Adipocyte (in vitro differentiated cells): ENCODE data around the gene C9.
"Not testable (repeated sequence)": the region's sequence is repeated elsewhere in the genome, so short reads cannot be mapped to it uniquely, and the experiment has no call there.

Source experiments
- DNase-seq: peaks from one replicate; pipeline ENCODE4 v3.0.0-alpha.2; 2015; ENCODE audit warnings: low read depth
- H3K27me3 ChIP-seq: replicated peaks from 2 replicates; pipeline ENCODE4 v1.7.0; 2013; ENCODE audit warnings: mild to moderate bottlenecking, low read length, moderate library complexity; ENCODE audit not compliant: control insufficient read depth, insufficient read depth
- H3K36me3 ChIP-seq: 2 replicates; pipeline ENCODE4 v1.7.0; 2013; ENCODE audit warnings: low read length, mild to moderate bottlenecking, moderate library complexity; ENCODE audit not compliant: control insufficient read depth, insufficient read depth, severe bottlenecking
- H3K4me1 ChIP-seq: 2 replicates; pipeline ENCODE4 v1.7.0; 2013; ENCODE audit warnings: mild to moderate bottlenecking, low read length, moderate library complexity; ENCODE audit not compliant: control insufficient read depth, insufficient read depth
- H3K4me3 ChIP-seq: 2 replicates; pipeline ENCODE4 v1.7.0; 2013; ENCODE audit warnings: mild to moderate bottlenecking, low read length, moderate library complexity
- H3K9ac ChIP-seq: 2 replicates; pipeline ENCODE4 v1.7.0; 2013; ENCODE audit warnings: mild to moderate bottlenecking, low read length, moderate library complexity
- H3K9me3 ChIP-seq: 2 replicates; pipeline ENCODE4 v1.7.0; 2013; ENCODE audit warnings: mild to moderate bottlenecking, low read length, moderate library complexity; ENCODE audit not compliant: control insufficient read depth

The C9 gene

DNA sequence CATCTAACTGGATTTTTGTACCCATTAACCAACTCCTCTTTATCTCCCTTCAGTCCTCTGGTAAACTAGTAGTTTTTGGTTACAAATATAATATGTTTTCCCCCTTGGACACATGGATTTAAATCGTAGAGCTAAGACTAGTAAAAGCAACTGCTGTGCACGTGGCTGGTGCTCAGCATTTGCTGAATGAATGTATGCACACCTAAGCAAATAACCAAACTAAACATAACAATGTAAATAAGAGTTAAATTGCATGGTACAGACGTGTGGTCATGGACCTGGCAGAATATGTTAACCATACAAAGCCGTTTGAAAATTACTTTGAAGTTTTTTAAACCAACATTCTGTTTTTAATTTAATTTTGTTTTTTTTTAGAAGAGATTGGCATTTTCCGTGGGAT, 79.7 kb downstream of the C9 start:
- H3K27me3 ChIP-seq = no peaks in the 10 kb centered on the region
- no peaks in the 10 kb centered on the region for H3K36me3 ChIP-seq
- H3K9ac ChIP-seq = no peak overlapping the region
- H3K9me3 ChIP-seq = no peaks in the 10 kb centered on the region
- H3K4me1 ChIP-seq = no peaks in the 10 kb centered on the region
- no peak overlapping the region for H3K4me3 ChIP-seq
- DNase-seq = no peak

- Histone ChIP-seq H3K9me3 (no peaks in the 10 kb centered on the region), H3K27me3 (no peaks in the 10 kb centered on the region), H3K4me3 (no peak overlapping the region), H3K4me1 (no peaks in the 10 kb centered on the region), H3K36me3 (no peaks in the 10 kb centered on the region), H3K9ac (no peak overlapping the region)
- DNase-seq = peak; percentile 84
Observed at GRCh38 chr5:39283231-39283818, 81.0 kb downstream of the C9 start.

DNA sequence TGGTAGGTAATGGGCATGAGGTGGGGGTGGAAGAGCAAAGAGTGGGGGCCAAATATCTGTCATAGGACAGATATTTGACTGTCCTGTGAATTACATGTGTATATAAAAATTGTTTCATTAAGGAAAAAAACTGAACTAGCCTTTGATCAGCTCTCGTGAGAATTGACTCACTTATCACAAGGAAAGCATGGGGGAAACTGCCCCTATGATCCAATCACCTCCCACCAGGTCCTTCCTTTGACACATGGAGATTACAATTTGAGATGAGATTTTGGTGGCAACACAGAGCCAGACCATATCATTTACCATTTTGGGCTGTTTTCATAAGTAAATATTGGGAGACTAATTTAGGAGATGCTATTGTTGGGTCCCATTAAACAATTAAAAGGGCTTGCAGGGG, 81.7 kb downstream of the C9 start:
- Histone ChIP-seq H3K4me1 (no peaks in the 10 kb centered on the region), H3K36me3 (no peaks in the 10 kb centered on the region), H3K9ac (peak overlapping the region; percentile 3), H3K9me3 (no peaks in the 10 kb centered on the region), H3K27me3 (no peaks in the 10 kb centered on the region), H3K4me3 (no peak overlapping the region)
- DNase-seq = no peak

DNA sequence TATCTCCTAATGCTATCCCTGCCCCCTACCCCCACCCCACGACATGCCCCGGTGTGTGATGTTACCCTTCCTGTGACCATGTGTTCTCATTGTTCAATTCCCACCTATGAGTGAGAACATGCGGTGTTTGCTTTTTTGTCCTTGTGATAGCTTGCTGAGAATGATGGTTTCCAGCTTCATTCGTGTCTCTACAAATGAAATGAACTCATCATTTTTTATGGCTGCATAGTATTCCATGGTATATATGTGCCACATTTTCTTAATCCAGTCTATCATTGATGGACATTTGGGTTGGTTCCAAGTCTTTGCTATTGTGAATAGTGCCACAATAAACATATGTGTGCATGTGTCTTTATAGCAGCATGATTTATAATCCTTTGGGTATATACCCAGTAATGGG, 88.4 kb downstream of the C9 start:
- DNase-seq, H3K36me3 ChIP-seq, H3K4me3 ChIP-seq, H3K9me3 ChIP-seq, H3K9ac ChIP-seq, H3K27me3 ChIP-seq, H3K4me1 ChIP-seq: not testable (repeated sequence)

DNA sequence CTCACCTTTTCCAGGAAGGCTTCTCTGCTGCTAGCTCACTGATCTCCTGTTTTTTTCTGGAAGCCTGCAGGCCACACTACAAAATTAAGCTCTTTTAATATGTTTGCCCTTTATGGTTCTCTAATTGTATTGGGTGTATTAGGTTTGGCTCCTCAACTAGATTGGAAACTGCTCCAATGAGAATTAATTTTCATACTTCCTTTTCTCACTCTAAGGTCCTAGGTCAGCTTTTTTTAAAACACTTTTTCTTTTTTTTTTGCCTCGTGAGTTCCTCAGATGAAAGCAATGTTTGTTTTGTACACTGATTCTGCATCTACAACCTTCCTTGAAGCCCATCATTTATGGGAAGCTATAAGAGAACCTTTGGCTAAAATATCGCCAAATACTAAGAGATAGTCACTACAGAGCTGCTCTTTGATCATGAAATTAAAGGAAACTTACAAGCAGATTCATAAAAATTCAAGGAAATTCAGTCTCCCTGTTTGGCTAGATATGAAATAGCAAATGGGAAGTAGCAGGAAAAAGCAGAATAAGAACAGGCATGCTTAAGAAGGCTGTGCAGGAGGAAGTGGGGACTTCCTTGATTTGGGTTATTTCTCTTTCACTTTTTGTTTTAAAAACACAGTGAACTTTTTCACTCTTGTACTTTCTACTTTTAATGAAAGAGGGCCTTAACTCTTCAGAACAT, 89.8 kb downstream of the C9 start:
- H3K36me3 ChIP-seq = no peaks in the 10 kb centered on the region
- no peaks in the 10 kb centered on the region for H3K27me3 ChIP-seq
- no peaks in the 10 kb centered on the region for H3K4me1 ChIP-seq
- no peaks in the 10 kb centered on the region for H3K9me3 ChIP-seq
- DNase-seq = peak; percentile 7
- peak overlapping the region; percentile 5 for H3K4me3 ChIP-seq
- no peak overlapping the region for H3K9ac ChIP-seq

DNA sequence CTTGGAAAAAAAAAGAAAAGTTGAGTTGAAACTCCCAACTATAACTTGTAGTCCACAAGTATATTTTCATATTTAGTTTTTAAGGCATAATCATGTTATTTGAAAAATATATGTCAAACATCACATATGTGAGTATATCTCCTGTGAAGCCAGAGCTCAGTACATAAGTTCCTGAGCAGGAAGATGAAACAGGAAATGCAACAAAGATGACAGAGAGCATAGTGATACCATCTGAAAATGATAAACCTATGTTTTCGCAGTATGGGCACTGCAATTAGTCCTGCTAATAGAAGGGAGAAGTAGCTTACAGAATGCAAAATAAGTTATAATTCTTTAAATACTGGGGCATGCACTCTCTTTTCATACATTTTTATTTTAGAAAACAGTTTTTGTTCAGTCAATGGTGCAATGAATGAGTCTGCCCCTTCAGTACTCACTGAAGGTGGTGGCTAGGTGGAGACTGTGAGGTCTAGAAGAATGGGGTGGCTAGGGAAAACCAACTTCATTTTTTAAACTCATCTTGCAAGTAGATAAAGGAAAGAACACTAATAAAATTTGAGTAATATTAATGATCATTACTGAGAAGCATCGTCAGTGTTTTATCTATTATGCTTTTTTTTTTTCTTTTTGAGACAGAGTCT, 90.9 kb downstream of the C9 start:
- H3K4me3 ChIP-seq = no peak overlapping the region
- H3K9ac ChIP-seq = no peak overlapping the region
- no peak for DNase-seq
- no peaks in the 10 kb centered on the region for H3K36me3 ChIP-seq
- H3K9me3 ChIP-seq = no peaks in the 10 kb centered on the region
- no peaks in the 10 kb centered on the region for H3K4me1 ChIP-seq
- H3K27me3 ChIP-seq = no peaks in the 10 kb centered on the region

DNA sequence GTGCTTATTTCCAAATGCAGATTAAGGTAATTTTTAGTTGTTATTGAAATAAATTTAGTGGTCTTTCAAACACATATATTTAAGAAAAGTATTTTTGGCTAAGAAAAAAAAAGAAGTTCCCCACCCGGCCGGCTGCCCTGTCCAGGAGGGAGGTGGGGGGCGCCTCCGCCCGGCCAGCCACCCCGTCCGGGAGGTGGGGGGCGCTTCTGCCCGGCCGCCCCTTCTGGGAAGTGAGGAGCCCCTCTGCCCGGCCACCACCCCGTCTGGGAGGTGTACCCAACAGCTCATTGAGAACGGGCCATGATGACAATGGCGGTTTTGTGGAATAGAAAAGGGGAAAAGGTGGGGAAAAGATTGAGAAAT, 91.4 kb downstream of the C9 start:
- not testable (repeated sequence) for H3K4me1 ChIP-seq, H3K9me3 ChIP-seq, H3K36me3 ChIP-seq, H3K27me3 ChIP-seq, DNase-seq, H3K4me3 ChIP-seq, H3K9ac ChIP-seq

DNA sequence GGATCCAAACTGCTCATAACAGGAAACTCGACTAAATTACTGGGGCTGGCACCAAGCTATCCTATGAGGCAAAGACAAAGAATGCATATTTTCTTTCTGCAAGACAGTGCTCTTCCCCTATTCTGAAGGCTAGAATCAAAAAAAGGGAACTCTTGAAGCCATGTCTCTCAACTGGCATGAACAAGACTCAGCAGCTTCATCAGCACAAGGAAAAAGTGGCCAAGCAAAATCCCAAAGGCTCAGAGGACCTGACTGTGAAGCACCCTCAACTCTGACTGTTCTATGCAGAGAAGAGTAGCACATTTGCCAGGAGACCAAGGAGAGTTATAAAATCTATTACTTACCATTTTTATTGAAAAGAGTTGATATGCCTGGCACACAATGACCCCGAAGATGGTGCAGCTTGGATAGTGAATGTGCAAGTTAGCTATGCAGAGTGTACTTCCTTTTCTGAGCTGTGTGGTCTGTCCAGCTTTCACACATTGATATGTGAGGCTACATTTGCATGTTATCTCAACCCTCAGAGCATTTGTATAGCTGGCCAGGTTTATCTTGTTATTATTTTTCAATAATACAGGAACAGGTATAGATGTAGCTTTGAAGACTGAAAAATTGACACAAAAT, 94.0 kb downstream of the C9 start:
- H3K27me3 ChIP-seq = no peaks in the 10 kb centered on the region
- H3K9ac ChIP-seq = no peak overlapping the region
- H3K9me3 ChIP-seq = no peaks in the 10 kb centered on the region
- H3K4me3 ChIP-seq = no peak overlapping the region
- DNase-seq = no peak
- H3K36me3 ChIP-seq = no peaks in the 10 kb centered on the region
- no peaks in the 10 kb centered on the region for H3K4me1 ChIP-seq

DNA sequence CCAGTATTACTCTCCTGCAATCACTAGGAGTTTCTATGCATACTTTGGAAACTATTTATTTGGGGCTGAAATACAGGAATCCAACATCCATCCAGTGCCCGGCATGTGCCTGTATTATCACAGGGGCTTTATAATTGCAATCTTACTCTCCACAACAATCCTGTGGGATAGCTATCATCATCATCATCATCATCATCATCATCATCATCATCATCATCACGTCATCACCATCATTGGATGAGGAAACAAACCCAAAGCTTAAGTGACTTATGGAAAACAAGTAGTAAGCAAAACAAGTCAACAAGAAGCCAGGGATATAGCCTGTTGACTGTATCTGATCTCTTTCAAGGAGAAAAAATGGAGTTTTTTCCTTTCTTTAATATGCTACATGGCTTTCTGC, 97.1 kb downstream of the C9 start:
- H3K27me3 ChIP-seq = no peaks in the 10 kb centered on the region

GRCh38 chr5:39266442-39266841, 97.9 kb downstream of the C9 start:
- Histone ChIP-seq H3K4me1 (no peaks in the 10 kb centered on the region), H3K9me3 (no peaks in the 10 kb centered on the region), H3K4me3 (no peak overlapping the region), H3K9ac (no peak overlapping the region), H3K27me3 (no peaks in the 10 kb centered on the region), H3K36me3 (no peaks in the 10 kb centered on the region)
- no peak for DNase-seq

More for the DNA sequence above, 97.1 kb downstream of the C9 start:
- H3K9me3 ChIP-seq = no peaks in the 10 kb centered on the region
- no peak overlapping the region for H3K4me3 ChIP-seq
- H3K4me1 ChIP-seq = no peaks in the 10 kb centered on the region
- no peaks in the 10 kb centered on the region for H3K36me3 ChIP-seq
- no peak overlapping the region for H3K9ac ChIP-seq
- DNase-seq = no peak

GRCh38 chr5:39264528-39264927, 99.8 kb downstream of the C9 start:
- Histone ChIP-seq H3K4me3 (no peak overlapping the region), H3K9me3 (no peaks in the 10 kb centered on the region), H3K36me3 (no peaks in the 10 kb centered on the region), H3K9ac (no peak overlapping the region), H3K4me1 (no peaks in the 10 kb centered on the region), H3K27me3 (no peaks in the 10 kb centered on the region)
- DNase-seq = no peak
